ENCODE data around the gene ARHGAP42. TPM values are rescaled to one million over a fixed set of nuclear protein-coding genes. Genes with fewer than 3 reads are reported as not detected.

The ARHGAP42 gene
- total and polyA plus RNA-seq, 2 of the 4 experiments (the other 2 are of a cell fraction): 2.9 to 7.3 TPM

- Histone ChIP-seq H2BK15ac (ENCODE audit: low read depth, low read length) (no peak overlapping the region), H3K4ac (ENCODE audit: low read depth, low read length) (no peak overlapping the region), H4K20me1 (ENCODE audit: insufficient read depth, low read length) (no peaks in the 10 kb centered on the region), H2BK5ac (ENCODE audit: low read depth, low read length, poor library complexity, severe bottlenecking) (no peak overlapping the region), H3K4me3 (ENCODE audit: insufficient read depth, low read depth, low read length) (no peak overlapping the region), H4K91ac (ENCODE audit: insufficient read depth, low read depth, low read length) (no peak overlapping the region), H3K18ac (ENCODE audit: low read depth, low read length) (no peak overlapping the region), H2BK20ac (ENCODE audit: low read depth, low read length) (no peak overlapping the region), H2AFZ (replicated peaks; ENCODE audit: low read length, poor library complexity) (no peak overlapping the region), H2AK9ac (replicated peaks; ENCODE audit: low read depth, low read length, poor library complexity) (no peak overlapping the region), H2BK120ac (ENCODE audit: low read depth, low read length) (no peak overlapping the region), H3K36me3 (ENCODE audit: control insufficient read depth, insufficient read depth, low read length) (no peaks in the 10 kb centered on the region), H3K4me2 (ENCODE audit: low read depth, low read length) (no peak overlapping the region), H2AK5ac (ENCODE audit: low read depth, low read length) (no peak overlapping the region), H3K56ac (ENCODE audit: extremely low read depth, insufficient read depth, low read length) (no peak overlapping the region), H4K8ac (ENCODE audit: low read depth in 2 of 2, low read length in 2 of 2) (no peak overlapping the region), H3K14ac (replicated peaks; ENCODE audit: low read depth, low read length) (no peak overlapping the region), H3K27me3 (ENCODE audit: control insufficient read depth, insufficient read depth, low read length) (no peaks in the 10 kb centered on the region), H4K5ac (ENCODE audit: low read depth, low read length) (no peak overlapping the region), H3K9me3 (ENCODE audit: control insufficient read depth, insufficient read depth, low read length) (no peaks in the 10 kb centered on the region), H3K4me1 (ENCODE audit: control insufficient read depth, insufficient read depth, low read length) (no peaks in the 10 kb centered on the region), H3K79me1 (ENCODE audit: low read depth in 1 of 2, low read length in 2 of 2) (no peaks in the 10 kb centered on the region), H3K27ac (ENCODE audit: insufficient read depth, low read length) (no peak overlapping the region), H3K9ac (ENCODE audit: low read depth, low read length) (no peak overlapping the region), H3K23ac (ENCODE audit: low read depth, low read length) (no peak overlapping the region), H3K9me1 (ENCODE audit: insufficient read depth, low read length) (no peaks in the 10 kb centered on the region; the same call in 1 of the 2 replicates)
- POLR2A ChIA-PET (ENCODE audit: unreplicated experiment): no interaction called here
- DNase-seq (no peak), ATAC-seq (ENCODE audit: low read depth) (no peak)
- WGBS, 2 experiments (ENCODE audit: extremely low coverage in 2 of 2, insufficient read length in 1 of 2): no CpG with 5 or more reads among the region's 1 CpG
- CTCF ChIA-PET: no interaction called here
- in situ Hi-C loops (cut with MboI; ENCODE audit: low sequenced_read_pairs) (no loop called here), intact Hi-C loops (cut with micrococcal nuclease) (no loop called here), dilution Hi-C loops (cut with HindIII; ENCODE audit: low sequenced_read_pairs, unreplicated experiment) (no loop called here)
- TF ChIP-seq CTCF (conservative IDR thresholded peaks at IDR 0.05; ENCODE audit: low read depth, low read length) (no peak), SMC3 (IDR thresholded peaks at IDR 0.05; ENCODE audit: low read depth, low read length) (no peak)
- TF ChIP-seq, protein P1, sequence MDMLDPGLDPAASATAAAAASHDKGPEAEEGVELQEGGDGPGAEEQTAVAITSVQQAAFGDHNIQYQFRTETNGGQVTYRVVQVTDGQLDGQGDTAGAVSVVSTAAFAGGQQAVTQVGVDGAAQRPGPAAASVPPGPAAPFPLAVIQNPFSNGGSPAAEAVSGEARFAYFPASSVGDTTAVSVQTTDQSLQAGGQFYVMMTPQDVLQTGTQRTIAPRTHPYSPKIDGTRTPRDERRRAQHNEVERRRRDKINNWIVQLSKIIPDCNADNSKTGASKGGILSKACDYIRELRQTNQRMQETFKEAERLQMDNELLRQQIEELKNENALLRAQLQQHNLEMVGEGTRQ (IDR thresholded peaks at IDR 0.05; ENCODE audit: low read depth, low read length): no peak
- BruUV-seq (replicated peaks): no TSS peak
These were observed 268.2 kb downstream of the ARHGAP42 start for GRCh38 chr11:100955318-100955717.

Measured in IMR-90 (cell line).